Measurements from ENCODE around the gene TMEM273.

The TMEM273 gene

DNA sequence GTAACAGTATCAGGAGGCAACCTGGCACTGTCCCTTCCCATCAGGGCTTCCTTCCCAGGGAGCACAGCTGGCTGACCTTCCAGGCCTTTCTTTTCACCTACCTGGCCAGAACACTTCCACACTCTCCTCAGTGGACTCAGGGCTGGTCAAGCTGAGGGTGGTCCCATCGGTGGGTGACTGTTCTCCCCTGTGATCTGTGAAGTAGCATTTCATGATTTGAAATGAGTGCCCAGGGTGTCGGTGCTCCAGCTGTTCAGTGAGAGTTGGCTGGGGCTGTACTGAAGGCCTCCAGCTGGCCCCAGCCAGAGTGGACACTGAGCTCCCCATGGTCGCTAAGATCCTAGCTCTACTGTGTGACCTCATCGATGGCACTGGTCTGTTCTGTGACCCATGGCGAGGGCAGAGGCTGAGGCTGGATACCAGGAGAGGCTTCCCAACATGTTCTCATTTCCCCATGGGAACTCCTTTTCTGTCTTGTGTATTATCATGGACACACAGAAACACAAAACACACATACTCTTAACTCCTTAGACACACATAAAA lies 54.4 kb downstream of the TMEM273 start, which contains the start of gene FAM170B:
Gene FAM170B (minus strand): TSS at position 316 of the 543 bp plus-strand sequence. CDS start 103 bp downstream, at position 213.
- Histone ChIP-seq H3K27me3 (ENCODE audit: control insufficient read depth in 1 of 2, insufficient read depth in 2 of 2, low read length in 2 of 2) (no peaks in the 10 kb centered on the region), H3K27ac (ENCODE audit: low read depth, low read length) (no peak within 1 kb of the TSS), H3K9ac (ENCODE audit: low read length) (no peak within 1 kb of the TSS), H3K4me3 (ENCODE audit: low read depth in 1 of 2, low read length in 2 of 2) (no peak within 1 kb of the TSS), H3K9me3 (ENCODE audit: low read length) (no peaks in the 10 kb centered on the region), H3K4me1 (ENCODE audit: insufficient read depth, low read length) (no peaks in the 10 kb centered on the region), H3K36me3 (ENCODE audit: insufficient read depth, low read length) (no peaks in the 10 kb centered on the region)

DNA sequence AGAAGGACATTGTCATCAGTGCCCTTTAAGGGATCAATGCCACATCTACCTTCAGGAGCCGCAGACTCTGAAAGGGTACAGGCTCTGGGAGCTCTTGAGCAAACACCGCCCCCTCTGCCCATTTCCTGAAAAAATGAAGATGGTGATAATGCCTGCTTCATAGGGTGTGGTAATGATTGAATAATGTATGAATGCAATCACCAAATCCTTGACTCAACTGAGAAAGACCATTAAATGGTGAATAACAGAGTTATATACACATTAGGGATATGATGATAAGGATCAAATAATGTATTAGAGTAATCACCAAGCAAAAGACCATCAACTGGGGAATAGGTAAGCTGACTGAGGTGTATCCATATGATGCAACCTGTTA lies 55.8 kb downstream of the TMEM273 start:
- no peaks in the 10 kb centered on the region for H3K9me3 ChIP-seq (ENCODE audit: low read length)
- no peaks in the 10 kb centered on the region for H3K36me3 ChIP-seq (ENCODE audit: insufficient read depth, low read length)
- no peaks in the 10 kb centered on the region for H3K27me3 ChIP-seq (ENCODE audit: control insufficient read depth in 1 of 2, insufficient read depth in 2 of 2, low read length in 2 of 2)
- H3K4me3 ChIP-seq (ENCODE audit: low read depth in 1 of 2, low read length in 2 of 2), result no peak overlapping the region
- H3K9ac ChIP-seq (ENCODE audit: low read length), result no peak overlapping the region
- H3K4me1 ChIP-seq (ENCODE audit: insufficient read depth, low read length), result no peaks in the 10 kb centered on the region
- no peak overlapping the region for H3K27ac ChIP-seq (ENCODE audit: low read depth, low read length)

DNA sequence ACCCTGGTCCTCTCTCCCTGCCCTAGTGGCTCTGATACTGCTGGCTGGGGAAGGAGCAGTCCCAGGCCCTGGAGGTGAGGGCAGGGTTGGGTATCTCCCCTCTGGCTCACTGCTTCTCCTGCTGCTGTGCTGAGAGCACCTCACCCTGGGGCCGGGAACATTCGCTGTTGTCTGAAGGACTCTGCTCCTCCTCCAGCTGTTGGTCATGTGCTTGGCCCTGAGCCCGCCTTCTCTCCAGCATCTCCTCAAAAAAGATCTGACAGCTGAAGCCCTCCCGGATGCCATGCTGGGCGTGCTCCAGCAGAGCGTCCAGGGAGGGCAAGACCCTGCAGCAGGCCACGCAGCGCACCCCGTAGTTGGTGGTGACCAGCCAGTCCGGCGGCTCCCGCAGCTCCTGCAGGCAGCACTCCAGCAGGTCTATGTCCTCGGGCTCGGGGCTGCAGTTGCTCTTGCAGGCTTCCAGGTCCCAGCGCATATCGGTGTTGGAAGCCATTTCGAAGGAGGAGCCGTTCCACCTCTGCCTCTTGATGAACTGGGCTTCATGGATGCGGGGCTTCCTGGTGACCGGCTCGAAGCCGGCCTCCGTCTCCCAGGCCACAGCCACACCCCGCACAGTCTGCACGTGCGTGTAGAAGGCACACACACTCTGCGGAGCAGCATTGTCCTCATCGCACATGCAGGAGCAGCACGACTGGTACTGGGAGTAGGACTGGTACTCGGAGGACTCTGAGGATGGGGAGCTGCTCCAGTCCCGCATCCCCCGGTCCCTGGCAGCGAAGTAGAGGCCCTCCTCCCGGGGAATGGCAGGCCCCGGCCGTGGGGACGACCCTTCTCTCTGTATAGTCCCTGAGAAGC lies 56.5 kb downstream of the TMEM273 start:
- Histone ChIP-seq H3K4me3 (ENCODE audit: low read depth in 1 of 2, low read length in 2 of 2) (no peak overlapping the region), H3K27me3 (ENCODE audit: control insufficient read depth in 1 of 2, insufficient read depth in 2 of 2, low read length in 2 of 2) (no peaks in the 10 kb centered on the region), H3K9me3 (ENCODE audit: low read length) (no peaks in the 10 kb centered on the region), H3K36me3 (ENCODE audit: insufficient read depth, low read length) (no peaks in the 10 kb centered on the region), H3K27ac (ENCODE audit: low read depth, low read length) (no peak overlapping the region), H3K4me1 (ENCODE audit: insufficient read depth, low read length) (no peaks in the 10 kb centered on the region), H3K9ac (ENCODE audit: low read length) (no peak overlapping the region)

DNA sequence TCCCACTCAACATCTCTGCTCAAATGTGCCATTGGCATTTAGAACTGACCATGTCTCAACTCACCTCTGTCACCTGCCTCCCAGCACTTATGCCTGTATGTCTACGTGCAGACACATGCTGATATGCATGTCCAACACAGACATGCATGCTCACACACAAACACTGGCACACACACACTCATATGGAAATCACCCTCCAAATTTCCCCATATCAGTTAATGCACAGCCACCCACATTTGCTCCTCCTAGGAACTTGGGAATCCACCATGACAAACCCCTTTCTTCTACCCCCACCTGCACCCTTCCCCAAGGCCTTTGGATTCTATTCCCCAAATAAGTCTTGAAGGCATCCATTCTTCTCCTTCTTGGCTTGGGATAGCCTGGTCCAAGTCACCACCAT lies 58.8 kb downstream of the TMEM273 start:
- no peak overlapping the region for H3K27ac ChIP-seq (ENCODE audit: low read depth, low read length)
- H3K27me3 ChIP-seq (ENCODE audit: control insufficient read depth in 1 of 2, insufficient read depth in 2 of 2, low read length in 2 of 2), result no peaks in the 10 kb centered on the region
- H3K9me3 ChIP-seq (ENCODE audit: low read length), result no peaks in the 10 kb centered on the region
- no peaks in the 10 kb centered on the region for H3K36me3 ChIP-seq (ENCODE audit: insufficient read depth, low read length)
- no peak overlapping the region for H3K9ac ChIP-seq (ENCODE audit: low read length)
- no peak overlapping the region for H3K4me3 ChIP-seq (ENCODE audit: low read depth in 1 of 2, low read length in 2 of 2)
- no peaks in the 10 kb centered on the region for H3K4me1 ChIP-seq (ENCODE audit: insufficient read depth, low read length)

DNA sequence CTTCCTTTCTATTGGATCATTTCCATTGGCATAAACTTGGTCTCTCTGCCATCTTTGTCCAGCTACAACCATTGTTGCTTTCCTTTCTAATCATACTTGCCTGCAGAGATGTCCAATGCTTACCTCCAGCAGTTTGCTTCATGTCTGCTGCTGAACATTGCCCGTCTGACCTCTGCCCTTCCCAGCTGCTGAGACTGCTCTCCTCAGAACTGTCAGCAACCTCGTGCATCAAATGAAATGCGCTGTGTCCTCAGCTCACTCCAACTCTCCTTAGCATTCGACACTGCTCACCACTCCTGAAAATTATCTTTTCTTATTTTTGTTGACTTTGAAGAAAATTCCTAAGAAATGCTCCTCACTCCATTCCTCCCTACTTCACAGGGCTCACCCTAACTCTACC lies 59.3 kb downstream of the TMEM273 start:
- no peaks in the 10 kb centered on the region for H3K27me3 ChIP-seq (ENCODE audit: control insufficient read depth in 1 of 2, insufficient read depth in 2 of 2, low read length in 2 of 2)
- H3K36me3 ChIP-seq (ENCODE audit: insufficient read depth, low read length), result no peaks in the 10 kb centered on the region
- H3K9me3 ChIP-seq (ENCODE audit: low read length), result no peaks in the 10 kb centered on the region
- no peak overlapping the region for H3K9ac ChIP-seq (ENCODE audit: low read length)
- H3K4me3 ChIP-seq (ENCODE audit: low read depth in 1 of 2, low read length in 2 of 2), result no peak overlapping the region
- H3K4me1 ChIP-seq (ENCODE audit: insufficient read depth, low read length), result no peaks in the 10 kb centered on the region
- no peak overlapping the region for H3K27ac ChIP-seq (ENCODE audit: low read depth, low read length)

DNA sequence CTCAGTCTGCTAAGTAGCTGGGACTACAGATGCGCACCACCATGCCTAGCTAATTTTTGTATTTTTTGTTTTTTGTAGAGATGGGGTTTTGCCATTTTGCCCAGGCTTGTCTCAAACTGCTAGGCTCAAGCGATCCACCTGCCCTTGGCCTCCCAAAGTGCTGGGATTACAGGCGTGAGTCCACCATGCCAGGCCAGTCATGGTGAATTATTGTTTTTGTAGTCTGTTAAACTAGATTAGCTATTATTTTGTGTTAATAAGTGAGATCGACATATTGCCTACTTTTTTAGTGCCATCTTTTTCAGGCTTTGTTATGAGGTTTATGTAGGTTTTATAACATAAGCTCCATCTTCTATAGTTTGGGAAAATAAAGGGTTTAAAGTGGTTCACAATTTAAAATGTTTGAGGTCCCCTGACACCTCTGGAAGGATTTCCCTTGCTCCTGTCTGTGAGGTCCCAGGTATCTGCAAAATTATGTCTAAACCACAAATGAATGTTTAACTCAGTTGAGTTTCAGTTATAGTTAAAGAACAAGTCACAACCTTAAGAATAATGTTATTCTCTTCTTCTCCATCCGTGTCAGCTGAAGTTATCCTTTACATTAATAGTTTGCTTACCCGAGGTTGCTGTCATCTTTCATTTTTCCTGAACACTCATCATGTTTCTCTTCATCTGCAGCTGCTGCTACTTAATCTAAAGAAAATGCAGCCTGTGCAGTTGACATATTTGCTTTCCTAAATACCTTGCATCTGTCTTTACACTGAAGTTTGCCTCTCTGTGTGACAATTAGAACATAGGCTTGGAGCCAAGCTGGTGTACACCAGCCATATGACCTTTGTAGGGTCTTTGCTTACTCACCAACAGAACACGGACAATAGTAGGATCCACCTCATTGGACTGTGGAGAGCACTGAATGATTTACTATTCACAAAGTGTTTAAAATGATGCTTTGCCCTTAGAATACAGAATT lies 63.9 kb downstream of the TMEM273 start:
- Histone ChIP-seq H3K9ac (ENCODE audit: low read length) (no peak overlapping the region), H3K36me3 (ENCODE audit: insufficient read depth, low read length) (no peaks in the 10 kb centered on the region), H3K27me3 (ENCODE audit: control insufficient read depth in 1 of 2, insufficient read depth in 2 of 2, low read length in 2 of 2) (no peaks in the 10 kb centered on the region), H3K4me1 (ENCODE audit: insufficient read depth, low read length) (no peaks in the 10 kb centered on the region), H3K27ac (ENCODE audit: low read depth, low read length) (no peak overlapping the region), H3K9me3 (ENCODE audit: low read length) (no peaks in the 10 kb centered on the region), H3K4me3 (ENCODE audit: low read depth in 1 of 2, low read length in 2 of 2) (no peak overlapping the region)

DNA sequence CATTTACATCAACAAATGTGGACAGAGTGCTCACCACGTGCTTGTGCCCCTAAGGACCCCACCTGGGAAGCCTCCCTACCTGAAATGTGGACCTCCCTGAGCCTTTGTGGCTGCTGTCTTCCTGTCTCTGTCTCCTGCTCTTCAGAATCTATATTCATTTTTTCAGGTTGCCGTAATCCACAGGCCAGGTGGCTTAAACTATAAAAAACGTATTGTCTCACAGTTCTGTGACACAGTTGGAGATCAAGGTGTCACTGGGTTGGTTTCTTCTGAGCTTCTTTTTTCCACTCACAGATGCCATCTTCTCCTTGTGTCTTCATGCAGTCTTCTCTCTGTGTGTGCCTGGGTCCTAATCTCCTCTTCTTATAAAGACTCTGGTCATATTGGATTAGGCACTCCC lies 67.3 kb downstream of the TMEM273 start:
- H3K4me1 ChIP-seq (ENCODE audit: insufficient read depth, low read length), result no peaks in the 10 kb centered on the region
- H3K36me3 ChIP-seq (ENCODE audit: insufficient read depth, low read length), result no peaks in the 10 kb centered on the region
- H3K27ac ChIP-seq (ENCODE audit: low read depth, low read length), result no peak overlapping the region
- no peak overlapping the region for H3K4me3 ChIP-seq (ENCODE audit: low read depth in 1 of 2, low read length in 2 of 2)
- no peaks in the 10 kb centered on the region for H3K9me3 ChIP-seq (ENCODE audit: low read length)
- H3K27me3 ChIP-seq (ENCODE audit: control insufficient read depth in 1 of 2, insufficient read depth in 2 of 2, low read length in 2 of 2), result no peaks in the 10 kb centered on the region
- no peak overlapping the region for H3K9ac ChIP-seq (ENCODE audit: low read length)

DNA sequence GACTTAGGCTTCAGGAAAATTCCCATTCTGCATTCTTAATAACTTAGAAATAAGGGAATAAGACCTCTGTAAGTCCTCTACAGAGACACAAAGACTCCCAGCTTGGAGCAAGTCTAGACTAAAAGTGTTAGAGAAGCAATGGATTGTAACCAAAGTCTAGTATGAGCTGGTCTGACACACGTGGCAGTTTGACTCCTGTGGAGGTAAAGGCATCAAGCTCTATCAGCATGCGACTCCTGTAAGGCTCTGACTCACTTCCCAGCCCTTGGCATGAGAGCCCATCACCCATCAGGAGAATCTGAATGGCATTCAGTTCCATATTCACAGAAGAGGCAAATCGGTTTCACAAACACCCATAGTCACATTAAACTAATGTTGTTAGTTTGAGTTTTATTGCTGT lies 68.4 kb downstream of the TMEM273 start:
- H3K9me3 ChIP-seq (ENCODE audit: low read length), result no peaks in the 10 kb centered on the region
- no peaks in the 10 kb centered on the region for H3K36me3 ChIP-seq (ENCODE audit: insufficient read depth, low read length)
- H3K4me3 ChIP-seq (ENCODE audit: low read depth in 1 of 2, low read length in 2 of 2), result no peak overlapping the region
- H3K4me1 ChIP-seq (ENCODE audit: insufficient read depth, low read length), result no peaks in the 10 kb centered on the region
- no peak overlapping the region for H3K9ac ChIP-seq (ENCODE audit: low read length)
- H3K27ac ChIP-seq (ENCODE audit: low read depth, low read length), result no peak overlapping the region
- no peaks in the 10 kb centered on the region for H3K27me3 ChIP-seq (ENCODE audit: control insufficient read depth in 1 of 2, insufficient read depth in 2 of 2, low read length in 2 of 2)

DNA sequence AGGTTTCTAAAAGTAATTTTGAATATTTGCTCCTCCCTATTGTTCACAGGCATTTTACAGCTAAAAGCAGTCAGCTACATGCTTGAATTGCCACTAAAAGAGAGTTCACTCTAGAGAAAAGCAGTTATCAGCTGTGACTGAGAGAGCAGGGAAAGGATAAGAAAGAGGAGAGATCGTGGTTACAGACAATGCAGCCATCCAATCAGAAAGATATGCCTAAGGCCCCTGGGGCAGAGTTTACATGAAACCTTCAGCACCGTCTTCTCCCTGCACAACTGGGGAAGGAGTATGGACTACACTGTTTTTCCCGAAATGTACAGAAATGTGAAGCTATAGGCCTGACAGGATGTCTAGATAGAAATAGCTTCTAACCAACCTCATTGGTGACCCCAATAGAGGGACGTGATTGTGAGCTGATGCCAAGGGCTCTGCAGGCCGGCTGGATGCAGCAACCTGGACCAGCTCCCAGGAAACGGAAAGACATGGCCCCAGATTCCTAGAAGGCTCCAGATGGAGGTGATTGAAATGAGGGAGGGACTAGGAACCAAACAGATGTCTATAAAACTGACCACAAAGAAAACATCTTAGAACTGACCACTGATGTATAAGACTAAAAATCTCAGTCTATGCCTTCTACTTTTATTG lies 69.6 kb downstream of the TMEM273 start:
- Histone ChIP-seq H3K36me3 (ENCODE audit: insufficient read depth, low read length) (no peaks in the 10 kb centered on the region), H3K4me3 (ENCODE audit: low read depth in 1 of 2, low read length in 2 of 2) (no peak overlapping the region), H3K27ac (ENCODE audit: low read depth, low read length) (no peak overlapping the region), H3K27me3 (ENCODE audit: control insufficient read depth in 1 of 2, insufficient read depth in 2 of 2, low read length in 2 of 2) (no peaks in the 10 kb centered on the region), H3K9ac (ENCODE audit: low read length) (no peak overlapping the region), H3K4me1 (ENCODE audit: insufficient read depth, low read length) (peaks cover 5% of the 10 kb centered on the region), H3K9me3 (ENCODE audit: low read length) (no peaks in the 10 kb centered on the region)

DNA sequence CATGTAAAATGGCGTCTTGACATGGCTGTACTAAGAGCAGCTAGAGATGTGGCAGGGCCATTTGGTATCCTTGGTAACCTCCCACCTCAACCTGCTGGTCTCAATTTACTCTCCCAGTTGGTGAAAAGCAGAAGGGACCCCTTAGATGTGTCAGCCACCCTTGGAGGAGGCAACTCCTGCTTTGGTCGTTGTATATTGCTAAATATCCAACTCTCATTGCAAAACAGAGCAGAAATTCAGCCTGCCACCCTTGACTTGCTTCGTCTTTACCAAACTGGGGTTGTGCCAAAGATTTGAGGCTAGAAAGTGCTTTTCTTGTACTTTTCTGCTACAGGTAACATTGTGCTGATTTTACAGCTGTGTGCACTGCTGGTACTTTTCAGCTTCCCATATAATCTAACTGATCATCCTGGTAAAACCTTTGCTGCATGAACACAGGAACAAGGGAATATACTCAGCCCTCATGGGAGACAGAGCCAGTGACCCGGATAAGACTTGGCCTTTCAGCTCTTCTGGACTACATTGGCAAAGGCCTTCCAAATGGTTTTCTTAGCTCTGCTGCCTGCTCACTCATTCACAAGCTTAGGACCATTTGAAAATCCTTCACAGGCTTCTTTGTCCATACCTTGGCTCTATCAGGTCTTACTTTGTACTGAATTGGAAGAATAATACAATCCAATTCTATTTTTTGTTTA lies 70.7 kb downstream of the TMEM273 start:
- H3K9ac ChIP-seq (ENCODE audit: low read length), result no peak overlapping the region
- H3K27ac ChIP-seq (ENCODE audit: low read depth, low read length), result no peak overlapping the region
- no peaks in the 10 kb centered on the region for H3K36me3 ChIP-seq (ENCODE audit: insufficient read depth, low read length)
- no peaks in the 10 kb centered on the region for H3K9me3 ChIP-seq (ENCODE audit: low read length)
- peaks cover 15% of the 10 kb centered on the region for H3K4me1 ChIP-seq (ENCODE audit: insufficient read depth, low read length)
- no peak overlapping the region for H3K4me3 ChIP-seq (ENCODE audit: low read depth in 1 of 2, low read length in 2 of 2)
- no peaks in the 10 kb centered on the region for H3K27me3 ChIP-seq (ENCODE audit: control insufficient read depth in 1 of 2, insufficient read depth in 2 of 2, low read length in 2 of 2)
